Motor neuron (in vitro differentiated cells): ENCODE measurements around the gene ZC3H14. TPM values are rescaled to one million over a fixed set of nuclear protein-coding genes. Genes with fewer than 3 reads are reported as not detected.
A peak's percentile ranks its signal among the peaks of the same experiment; 100 is the strongest.

Experiments used
- ATAC-seq, 8 experiments: fragments of 200-7000 bp; cut with Tn5 transposase; replicated peaks in 6 of 8; 2 replicates each; pipeline ENCODE4 v1.8.0; 2021; ENCODE audit warnings: mild to moderate bottlenecking in 8 of 8, moderate library complexity in 8 of 8
- H3K27ac ChIP-seq, 2 donors: fragments of 250-450 bp; sonication (Bioruptor Pico); 2 replicates each; pipeline ENCODE4 v1.9.0; 2021; ENCODE audit warnings: antibody characterized with exemption in 2 of 2, mild to moderate bottlenecking in 2 of 2, moderate library complexity in 1 of 2
- H3K4me1 ChIP-seq, 2 donors: fragments of 250-450 bp; sonication (Bioruptor Pico); replicated peaks in 1 of 2; 2 replicates each; pipeline ENCODE4 v1.6.1; 2021; ENCODE audit warnings: antibody characterized with exemption in 2 of 2, mild to moderate bottlenecking in 2 of 2, moderate library complexity in 1 of 2
- H3K4me3 ChIP-seq, 5 donors: fragments of 250-450 bp; sonication (Bioruptor Pico); 2 replicates each; pipeline ENCODE4 v1.9.0; 2021; ENCODE audit warnings: antibody characterized with exemption in 5 of 5, mild to moderate bottlenecking in 5 of 5, moderate library complexity in 4 of 5
- WGBS, 10 experiments: fragments of 450-650 bp; shearing (Covaris generic); methylation state at CpG; one replicate each; pipeline ENCODE4 v1.0.0; 2022; 5-methylcytosine and 5-hydroxymethylcytosine counted together
- in situ Hi-C, 9 experiments: fragments of 400-800 bp; cut with MboI; loops; one replicate each; pipeline ENCODE4 v1.15.0; 2021; ENCODE audit warnings: low sequenced_read_pairs in 9 of 9, low pct_unique_long_range_greater_than_20kb in 2 of 9; ENCODE audit not compliant: unreplicated experiment in 9 of 9
- total RNA-seq, 8 experiments: library from RNA; unstranded; fragments of 300-600 nt; gene quantifications; 2 replicates each; pipeline versions ENCODE4 v1.2.3 to v1.2.4, GENCODE V29; 2022

ZC3H14 gene
- total RNA-seq, 8 experiments from 2014 or later = 32.3 to 64.7 (median 48.3) TPM

- no peak for ATAC-seq
- in situ Hi-C loops = no loop called here
- WGBS, 10 experiments = 60 to 100% (median 95%) methylated on average over 2 to 6 of the region's 6 CpGs
- Histone ChIP-seq H3K4me3 (no peak overlapping the region), H3K27ac (no peak overlapping the region), H3K4me1 (no peaks in the 10 kb centered on the region)
These were observed 19.7 kb upstream of the ZC3H14 start for GRCh38 chr14:88542857-88543795.

GRCh38 chr14:88545256-88545655, 17.6 kb upstream of the ZC3H14 start:
- no peak overlapping the region for H3K27ac ChIP-seq
- 70 to 100% (median 100%) methylated on average over 1 to 3 of the region's 3 CpGs; no CpG with 5 or more reads in 1 of the 10 experiments for WGBS, 10 experiments
- H3K4me1 ChIP-seq = no peaks in the 10 kb centered on the region
- no peak overlapping the region for H3K4me3 ChIP-seq
- in situ Hi-C loops = no loop called here
- no peak for ATAC-seq

GRCh38 chr14:88546621-88547385, 16.0 kb upstream of the ZC3H14 start:
- 72 to 100% (median 89%) methylated on average over 1 to 4 of the region's 4 CpGs; no CpG with 5 or more reads in 1 of the 10 experiments for WGBS, 10 experiments
- in situ Hi-C loops = no loop called here
- Histone ChIP-seq H3K4me3 (no peak overlapping the region), H3K27ac (no peak overlapping the region), H3K4me1 (peaks cover 4% of the 10 kb centered on the region in 2 donors)
- ATAC-seq = no peak

GRCh38 chr14:88547386-88547780, 15.5 kb upstream of the ZC3H14 start:
- ATAC-seq = no peak
- Histone ChIP-seq H3K4me3 (no peak overlapping the region), H3K4me1 (peaks cover 4% of the 10 kb centered on the region in 2 donors), H3K27ac (no peak overlapping the region)
- 72 to 100% (median 100%) methylated on average over 1 to 2 of the region's 3 CpGs for WGBS, 10 experiments
- in situ Hi-C loops = no loop called here

- Histone ChIP-seq H3K27ac (no peak overlapping the region), H3K4me3 (no peak overlapping the region), H3K4me1 (peaks cover 4 to 12% of the 10 kb centered on the region in 2 donors)
- no peak for ATAC-seq
- in situ Hi-C loops = loop anchor here in 2 of 9 experiments (10.0 to 25.0 kb wide), 2 partner anchors 55 to 538 kb away; partner anchors contain the start of gene GPR65 (in 1 of the 2)
- 89 to 100% (median 98%) methylated on average over 1 to 8 of the region's 15 CpGs; no CpG with 5 or more reads in 4 of the 10 experiments for WGBS, 10 experiments
These were observed 12.8 kb upstream of the ZC3H14 start for GRCh38 chr14:88550078-88550477.

GRCh38 chr14:88551094-88551870, 11.6 kb upstream of the ZC3H14 start:
- peak; percentile 76 to 85 (median 78) for ATAC-seq
- 0 to 38% (median 8%) methylated on average over 1 to 29 of the region's 50 CpGs; no CpG with 5 or more reads in 1 of the 10 experiments for WGBS, 10 experiments
- Histone ChIP-seq H3K4me1 (peaks cover 4 to 15% of the 10 kb centered on the region in 2 donors), H3K27ac (peak overlapping the region; percentile 43 to 60), H3K4me3 (peak overlapping the region; percentile 51 to 71 (median 64))
- in situ Hi-C loops = loop anchor here in 2 of 9 experiments (10.0 to 25.0 kb wide), 2 partner anchors 56 to 539 kb away; partner anchors contain the start of gene GPR65 (in 1 of the 2)

- in situ Hi-C loops = loop anchor here in 2 of 9 experiments (10.0 to 25.0 kb wide), 2 partner anchors 57 to 540 kb away; partner anchors contain the start of gene GPR65 (in 1 of the 2)
- ATAC-seq = peak in 7 of 8 experiments; percentile 5 to 21 (median 12)
These were observed 10.8 kb upstream of the ZC3H14 start for GRCh38 chr14:88551980-88552431.

GRCh38 chr14:88552876-88553275, 10.0 kb upstream of the ZC3H14 start:
- no peak overlapping the region for H3K27ac ChIP-seq
- peaks cover 4 to 15% of the 10 kb centered on the region in 2 donors for H3K4me1 ChIP-seq
- 0 to 81% (median 62%) methylated on average over 1 to 2 of the region's 2 CpGs for WGBS, 10 experiments
- no peak for ATAC-seq
- peak overlapping the region in 1 of 5 donors; percentile 62 for H3K4me3 ChIP-seq
- in situ Hi-C loops = loop anchor here in 2 of 9 experiments (10.0 to 25.0 kb wide), 2 partner anchors 58 to 541 kb away; partner anchors contain the start of gene GPR65 (in 1 of the 2)

More at GRCh38 chr14:88551980-88552431, 10.8 kb upstream of the ZC3H14 start:
- Histone ChIP-seq H3K4me3 (peak overlapping the region; percentile 51 to 71 (median 64)), H3K4me1 (peaks cover 4 to 15% of the 10 kb centered on the region in 2 donors), H3K27ac (no peak overlapping the region)
- WGBS, 10 experiments = 0 to 44% (median 1%) methylated on average over 1 to 19 of the region's 23 CpGs; no CpG with 5 or more reads in 2 of the 10 experiments

GRCh38 chr14:88553886-88554456, 8.9 kb upstream of the ZC3H14 start:
- in situ Hi-C loops = loop anchor here in 2 of 9 experiments (10.0 to 25.0 kb wide), 2 partner anchors 59 to 542 kb away; partner anchors contain the start of gene GPR65 (in 1 of the 2)
- ATAC-seq = no peak
- 0 to 4% (median 0%) methylated on average over 1 to 19 of the region's 19 CpGs for WGBS, 10 experiments
- Histone ChIP-seq H3K27ac (no peak overlapping the region), H3K4me1 (peaks cover 4 to 15% of the 10 kb centered on the region in 2 donors), H3K4me3 (peak overlapping the region; percentile 69 to 100 (median 88))

- H3K4me1 ChIP-seq = peaks cover 4 to 15% of the 10 kb centered on the region in 2 donors
- H3K27ac ChIP-seq = peak within 1 kb of the TSS; percentile 65 to 71
- ATAC-seq = peak; percentile 74 to 78 (median 76)
- H3K4me3 ChIP-seq = peak within 1 kb of the TSS; percentile 69 to 100 (median 88)
- in situ Hi-C loops = loop anchor here in 2 of 9 experiments (10.0 to 25.0 kb wide), 2 partner anchors 60 to 542 kb away; partner anchors contain the start of gene GPR65 (in 1 of the 2)
- WGBS, 10 experiments = 0% methylated on average over 1 to 3 of the region's 103 CpGs; no CpG with 5 or more reads in 7 of the 10 experiments
These were observed 8.2 kb upstream of the ZC3H14 start, which contains the start of gene PTPN21 for GRCh38 chr14:88554457-88555286. TSS of gene PTPN21 (minus strand) at chr14:88555007. CDS start at chr14:88550417, 4,590 bp downstream.
